Nephron (organoid): Measurements from ENCODE around the gene LEMD2.

Experiments
- H3K27ac Mint-ChIP-seq, 3 experiments: 2 replicates each; pipeline ENCODE4 v1.8.0; 2020; ENCODE audit warnings: mixed read lengths in 3 of 3, mild to moderate bottlenecking in 2 of 3, moderate library complexity in 1 of 3
- H3K27me3 Mint-ChIP-seq: 2 replicates; pipeline ENCODE4 v1.8.0; 2021; ENCODE audit warnings: low read depth, mild to moderate bottlenecking, moderate library complexity, mixed read lengths
- H3K36me3 Mint-ChIP-seq: 2 replicates; pipeline ENCODE4 v1.8.0; 2020; ENCODE audit warnings: low read depth, mixed read lengths
- H3K4me1 Mint-ChIP-seq: 2 replicates; pipeline ENCODE4 v1.8.0; 2020; ENCODE audit warnings: mixed read lengths
- H3K4me3 Mint-ChIP-seq, 3 experiments: 2 replicates each; pipeline ENCODE4 v1.8.0; 2020; ENCODE audit warnings: mild to moderate bottlenecking in 3 of 3, mixed read lengths in 3 of 3, moderate library complexity in 2 of 3
- H3K9me3 Mint-ChIP-seq: 2 replicates; pipeline ENCODE4 v1.8.0; 2020; ENCODE audit warnings: mixed read lengths
- CTCF ChIP-seq, 3 experiments: fragments of 200-600 bp; sonication (generic); IDR thresholded peaks; one replicate each; pipeline ENCODE4 v1.5.0; 2021; ENCODE audit warnings: antibody characterized with exemption in 3 of 3; ENCODE audit not compliant: unreplicated experiment in 3 of 3

The LEMD2 gene

GRCh38 chr6:33777398-33778388, 11.2 kb downstream of the LEMD2 start:
- Mint-ChIP-seq H3K4me1 (peaks cover 21% of the 10 kb centered on the region), H3K27ac (peak overlapping the region in 1 of 3 experiments; percentile 58), H3K27me3 (no peaks in the 10 kb centered on the region), H3K36me3 (peaks cover 76% of the 10 kb centered on the region), H3K9me3 (no peaks in the 10 kb centered on the region), H3K4me3 (no peak overlapping the region)
- no peak for TF ChIP-seq CTCF (IDR thresholded peaks at IDR 0.05; ENCODE audit: unreplicated experiment in 3 of 3)

DNA sequence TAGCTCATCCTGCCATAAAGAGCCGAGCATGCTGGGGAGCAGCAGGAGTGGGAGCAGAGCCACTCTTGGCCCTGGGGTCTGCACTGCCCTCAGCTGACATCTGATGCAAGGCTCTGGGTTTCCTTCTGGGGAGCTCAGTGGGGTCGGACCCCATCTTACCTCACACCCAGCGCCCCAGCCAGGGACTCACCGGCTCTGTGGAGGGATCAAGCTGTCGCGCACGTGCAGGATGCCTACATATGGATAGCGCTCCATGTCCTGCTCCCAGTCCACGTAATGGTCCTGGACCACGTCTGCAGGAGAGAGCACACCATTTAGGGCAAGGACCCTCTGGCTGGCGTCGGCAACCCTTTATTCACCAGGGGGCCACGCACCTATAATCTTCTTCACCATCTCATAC, 12.2 kb downstream of the LEMD2 start:
- Mint-ChIP-seq H3K4me3 (no peak overlapping the region), H3K4me1 (peaks cover 24% of the 10 kb centered on the region), H3K9me3 (no peaks in the 10 kb centered on the region), H3K27me3 (no peaks in the 10 kb centered on the region), H3K36me3 (peaks cover 71% of the 10 kb centered on the region), H3K27ac (no peak overlapping the region)
- no peak for TF ChIP-seq CTCF (IDR thresholded peaks at IDR 0.05; ENCODE audit: unreplicated experiment in 3 of 3)

DNA sequence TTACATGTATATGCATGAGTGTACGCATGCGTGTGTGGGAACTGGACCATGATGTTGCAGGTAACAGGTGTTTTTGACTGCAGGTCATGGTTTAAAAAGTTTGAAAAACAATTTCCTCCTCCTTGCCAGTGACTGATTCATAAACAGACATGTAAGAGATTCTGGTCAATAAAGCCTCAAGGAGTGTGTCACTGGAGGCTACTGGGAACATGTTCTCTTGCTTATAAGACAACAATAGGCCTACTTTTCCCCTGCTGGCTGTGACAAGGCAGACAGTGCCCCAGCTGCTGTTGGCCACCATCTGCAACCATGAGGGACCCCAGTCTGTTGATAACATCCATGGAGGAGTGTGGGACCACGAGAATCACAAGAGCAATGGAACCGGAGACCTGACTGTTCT, 12.7 kb downstream of the LEMD2 start:
- Mint-ChIP-seq H3K4me1 (peaks cover 27% of the 10 kb centered on the region), H3K27ac (no peak overlapping the region), H3K4me3 (no peak overlapping the region), H3K27me3 (no peaks in the 10 kb centered on the region), H3K36me3 (peaks cover 70% of the 10 kb centered on the region), H3K9me3 (no peaks in the 10 kb centered on the region)
- TF ChIP-seq CTCF (IDR thresholded peaks at IDR 0.05; ENCODE audit: unreplicated experiment in 3 of 3) = no peak

GRCh38 chr6:33774774-33775173, 14.2 kb downstream of the LEMD2 start:
- Mint-ChIP-seq H3K4me1 (peaks cover 37% of the 10 kb centered on the region), H3K27me3 (peaks cover 3% of the 10 kb centered on the region), H3K9me3 (no peaks in the 10 kb centered on the region), H3K36me3 (peaks cover 55% of the 10 kb centered on the region), H3K4me3 (no peak overlapping the region), H3K27ac (no peak overlapping the region)
- no peak for TF ChIP-seq CTCF (IDR thresholded peaks at IDR 0.05; ENCODE audit: unreplicated experiment in 3 of 3)

- Mint-ChIP-seq H3K27ac (peak overlapping the region; percentile 28 to 93 (median 51)), H3K4me1 (peaks cover 50% of the 10 kb centered on the region), H3K36me3 (peaks cover 42% of the 10 kb centered on the region), H3K4me3 (no peak overlapping the region), H3K27me3 (peaks cover 7% of the 10 kb centered on the region), H3K9me3 (no peaks in the 10 kb centered on the region)
- TF ChIP-seq CTCF (IDR thresholded peaks at IDR 0.05; ENCODE audit: unreplicated experiment in 3 of 3) = no peak
These were observed 15.9 kb downstream of the LEMD2 start for GRCh38 chr6:33772902-33773472.
